Fibroblast of lung (primary cell): Measurements from ENCODE around the gene GRIPAP1. TPM values are rescaled to one million over a fixed set of nuclear protein-coding genes. Genes with fewer than 3 reads are reported as not detected.

Source experiments
- DNase-seq, 2 donors: peaks; one replicate each; pipeline versions ENCODE4 v3.0.0 to v3.0.0-alpha.2; 2010; ENCODE audit warnings: low read depth in 2 of 2
- H2AFZ ChIP-seq: 2 replicates; pipeline ENCODE4 v1.5.1; 2012; ENCODE audit warnings: low read length, control low read depth, inconsistent platforms
- H3K27ac ChIP-seq: 2 replicates; pipeline ENCODE4 v1.5.1; 2011; ENCODE audit warnings: low read length, control low read depth; ENCODE audit not compliant: insufficient read depth
- H3K27me3 ChIP-seq: 2 replicates; pipeline ENCODE4 v1.5.1; 2011; ENCODE audit warnings: mild to moderate bottlenecking, low read length; ENCODE audit not compliant: control insufficient read depth, insufficient read depth
- H3K36me3 ChIP-seq: 2 replicates; pipeline ENCODE4 v1.5.1; 2011; ENCODE audit warnings: low read length; ENCODE audit not compliant: control insufficient read depth, insufficient read depth
- H3K4me1 ChIP-seq: 2 replicates; pipeline ENCODE4 v1.5.1; 2011; ENCODE audit warnings: low read length; ENCODE audit not compliant: control insufficient read depth, insufficient read depth; ENCODE audit errors: extremely low read depth
- H3K4me2 ChIP-seq: 2 replicates; pipeline ENCODE4 v1.5.1; 2011; ENCODE audit warnings: low read length, control low read depth; ENCODE audit not compliant: insufficient read depth; ENCODE audit errors: extremely low read depth
- H3K4me3 ChIP-seq, 4 experiments: fragments of 200-600 bp in 1 of 4; sonication (generic) in 1 of 4; replicated peaks in 1 of 4; 2 replicates each; pipeline ENCODE4 v1.5.1; 2011 to 2016; ENCODE audit warnings: low read length in 4 of 4, low read depth in 3 of 4, mild to moderate bottlenecking in 3 of 4, control low read depth in 2 of 4, inconsistent platforms in 1 of 4, mixed read lengths in 1 of 4; ENCODE audit not compliant: insufficient read depth in 1 of 4; ENCODE audit errors: control extremely low read depth in 1 of 4
- H3K79me2 ChIP-seq: 2 replicates; pipeline ENCODE4 v1.5.1; 2012; ENCODE audit warnings: mild to moderate bottlenecking, low read length, inconsistent platforms; ENCODE audit not compliant: control insufficient read depth, insufficient read depth
- H3K9ac ChIP-seq: 2 replicates; pipeline ENCODE4 v1.5.1; 2011; ENCODE audit warnings: mild to moderate bottlenecking, low read length, control low read depth; ENCODE audit not compliant: insufficient read depth
- H3K9me3 ChIP-seq: 2 replicates; pipeline ENCODE4 v1.5.1; 2012; ENCODE audit warnings: low read depth, low read length; ENCODE audit not compliant: control insufficient read depth, insufficient read depth
- H4K20me1 ChIP-seq: 2 replicates; pipeline ENCODE4 v1.5.1; 2011; ENCODE audit warnings: low read length; ENCODE audit not compliant: control insufficient read depth, insufficient read depth; ENCODE audit errors: extremely low read depth
- CTCF ChIP-seq, 2 donors: IDR thresholded peaks in 1 of 2; conservative IDR thresholded peaks in 1 of 2; 1 replicate in 1 of 2; 2 replicates in 1 of 2; pipeline ENCODE4 v1.5.1; 2011 to 2012; ENCODE audit warnings: low read length in 2 of 2, control low read depth in 1 of 2, inconsistent platforms in 1 of 2, low read depth in 1 of 2, mild to moderate bottlenecking in 1 of 2
- EZH2 ChIP-seq: IDR thresholded peaks from 2 replicates; pipeline ENCODE4 v1.5.1; 2012; ENCODE audit warnings: low read length, control low read depth, mild to moderate bottlenecking; ENCODE audit errors: missing control alignments
- polyA plus RNA-seq, 2 donors: library from polyadenylated mRNA; depleted of rRNA in 1 of 2; stranded (reverse) in 1 of 2; unstranded in 1 of 2; fragments of >200 nt; gene quantifications; 2 replicates each; pipeline ENCODE4 v1.2.1, GENCODE V29; 2011 to 2012; ENCODE audit warnings: missing spikeins in 1 of 2
- total RNA-seq: library from RNA; depleted of rRNA; stranded (reverse); fragments of >200 nt; gene quantifications from 2 replicates; pipeline ENCODE4 v1.2.1, GENCODE V29; 2014

The GRIPAP1 gene
- total and polyA plus RNA-seq, 2 donors (not counting 1 experiment from before 2014, with no cell fraction given): 18.5 to 26.4 TPM

GRCh38 chrX:48935301-48935670, 66.8 kb downstream of the GRIPAP1 start:
- no peak overlapping the region for H3K4me2 ChIP-seq
- H4K20me1 ChIP-seq: no peaks in the 10 kb centered on the region
- peaks cover 2% of the 10 kb centered on the region for H3K36me3 ChIP-seq
- H3K27ac ChIP-seq: no peak overlapping the region
- TF ChIP-seq CTCF (conservative IDR thresholded peaks at IDR 0.05 in 1 of 2, IDR thresholded peaks at IDR 0.05 in 1 of 2; ENCODE audit: low read depth in 1 of 2, low read length in 2 of 2) (no peak), EZH2 (no peak)
- no peaks in the 10 kb centered on the region for H3K27me3 ChIP-seq
- no peak for DNase-seq
- no peaks in the 10 kb centered on the region for H3K9me3 ChIP-seq
- peaks cover 5% of the 10 kb centered on the region for H3K79me2 ChIP-seq
- no peak overlapping the region for H3K9ac ChIP-seq
- H2AFZ ChIP-seq: no peak overlapping the region
- H3K4me3 ChIP-seq: no peak overlapping the region
- no peaks in the 10 kb centered on the region for H3K4me1 ChIP-seq

- no peak overlapping the region for H3K4me3 ChIP-seq
- no peak overlapping the region for H3K4me2 ChIP-seq
- H3K9me3 ChIP-seq: no peaks in the 10 kb centered on the region
- no peaks in the 10 kb centered on the region for H4K20me1 ChIP-seq
- no peaks in the 10 kb centered on the region for H3K4me1 ChIP-seq
- no peak overlapping the region for H2AFZ ChIP-seq
- H3K36me3 ChIP-seq: peaks cover 2% of the 10 kb centered on the region
- no peak for DNase-seq
- H3K9ac ChIP-seq: no peak overlapping the region
- H3K27me3 ChIP-seq: no peaks in the 10 kb centered on the region
- no peak overlapping the region for H3K27ac ChIP-seq
- TF ChIP-seq CTCF (conservative IDR thresholded peaks at IDR 0.05 in 1 of 2, IDR thresholded peaks at IDR 0.05 in 1 of 2; ENCODE audit: low read depth in 1 of 2, low read length in 2 of 2) (no peak), EZH2 (no peak)
- H3K79me2 ChIP-seq: peaks cover 1% of the 10 kb centered on the region
Measured at GRCh38 chrX:48934581-48935300, 67.3 kb downstream of the GRIPAP1 start.

GRCh38 chrX:48933757-48934156, 68.3 kb downstream of the GRIPAP1 start:
- Histone ChIP-seq H3K4me3 (no peak overlapping the region), H3K79me2 (no peaks in the 10 kb centered on the region), H3K4me2 (no peak overlapping the region), H3K27me3 (no peaks in the 10 kb centered on the region), H3K9me3 (no peaks in the 10 kb centered on the region), H3K27ac (no peak overlapping the region), H3K4me1 (no peaks in the 10 kb centered on the region), H3K36me3 (peaks cover 2% of the 10 kb centered on the region), H3K9ac (no peak overlapping the region), H2AFZ (no peak overlapping the region), H4K20me1 (no peaks in the 10 kb centered on the region)
- TF ChIP-seq CTCF (conservative IDR thresholded peaks at IDR 0.05 in 1 of 2, IDR thresholded peaks at IDR 0.05 in 1 of 2; ENCODE audit: low read depth in 1 of 2, low read length in 2 of 2) (no peak), EZH2 (no peak)
- DNase-seq: no peak
